ENCODE data around the gene PHC2.

Gene PHC2

DNA sequence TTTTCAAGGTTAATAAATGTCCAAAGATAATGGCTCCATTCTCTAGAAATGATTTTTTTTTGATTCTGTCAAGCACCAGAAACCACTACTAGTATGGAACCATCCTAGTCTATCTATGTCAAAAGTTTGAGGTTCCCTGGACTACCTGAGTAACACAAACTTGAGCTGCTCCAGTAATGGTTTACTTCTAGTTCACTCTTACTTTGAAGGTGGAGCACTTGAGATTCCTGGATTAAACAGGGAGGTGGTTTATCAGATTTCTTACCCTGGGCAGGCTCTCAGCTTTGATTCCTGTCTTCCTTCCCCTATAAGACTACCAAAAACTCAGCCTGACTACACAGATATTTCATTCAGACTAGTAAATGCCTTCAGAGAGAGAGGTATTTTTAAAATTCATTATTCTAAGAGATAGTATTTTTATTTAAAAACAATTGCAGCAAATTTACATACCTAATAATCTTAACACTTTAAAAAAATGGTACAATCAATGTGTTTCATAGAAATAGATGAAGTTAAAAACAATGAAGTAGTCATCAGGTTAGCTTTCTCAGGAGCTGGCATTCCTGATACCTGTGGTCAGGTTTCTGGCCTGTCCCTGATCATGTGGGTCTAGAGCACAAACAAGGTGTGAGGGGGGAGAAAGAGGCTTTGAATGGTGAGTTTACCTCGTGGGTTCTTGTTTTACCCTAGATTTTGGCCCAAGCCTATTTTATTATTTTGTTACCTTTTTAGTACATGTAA lies 23.4 kb downstream of the PHC2 start:
- FAIRE-seq (no peak), DNase-seq (ENCODE audit: insufficient read length, low spot score) (no peak)
- no peak for TF ChIP-seq CTCF (IDR thresholded peaks at IDR 0.05; ENCODE audit: insufficient read depth, missing control alignments)

- no peak for TF ChIP-seq CTCF (IDR thresholded peaks at IDR 0.05; ENCODE audit: insufficient read depth, missing control alignments)
- DNase-seq (ENCODE audit: insufficient read length, low spot score), result no peak
- FAIRE-seq, result no peak
These were observed 28.7 kb downstream of the PHC2 start for GRCh38 chr1:33402206-33402605.

DNA sequence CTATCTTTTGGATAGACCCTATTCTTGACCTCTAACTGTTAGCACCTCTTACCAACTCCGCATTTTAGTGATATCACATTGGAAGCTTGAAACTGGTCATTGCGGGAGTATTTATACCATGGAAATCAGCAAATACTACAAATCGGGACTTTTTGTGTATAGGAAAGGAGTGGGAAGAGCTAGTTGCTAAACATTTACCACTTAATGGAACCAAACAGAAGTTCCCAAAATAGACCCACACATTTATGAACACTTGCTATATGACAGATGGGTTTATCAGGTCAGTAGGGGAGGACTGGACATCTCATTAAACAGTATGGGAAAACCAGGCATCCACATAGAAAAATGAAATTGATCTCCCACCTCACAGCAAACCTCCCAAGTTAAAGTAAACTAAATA lies 29.4 kb downstream of the PHC2 start:
- TF ChIP-seq CTCF (IDR thresholded peaks at IDR 0.05; ENCODE audit: insufficient read depth, missing control alignments), result no peak
- DNase-seq (ENCODE audit: insufficient read length, low spot score), result no peak
- no peak for FAIRE-seq

- no peak for FAIRE-seq
- TF ChIP-seq CTCF (IDR thresholded peaks at IDR 0.05; ENCODE audit: insufficient read depth, missing control alignments), result no peak
- no peak for DNase-seq (ENCODE audit: insufficient read length, low spot score)
These were observed 30.6 kb downstream of the PHC2 start for GRCh38 chr1:33400153-33400911.

DNA sequence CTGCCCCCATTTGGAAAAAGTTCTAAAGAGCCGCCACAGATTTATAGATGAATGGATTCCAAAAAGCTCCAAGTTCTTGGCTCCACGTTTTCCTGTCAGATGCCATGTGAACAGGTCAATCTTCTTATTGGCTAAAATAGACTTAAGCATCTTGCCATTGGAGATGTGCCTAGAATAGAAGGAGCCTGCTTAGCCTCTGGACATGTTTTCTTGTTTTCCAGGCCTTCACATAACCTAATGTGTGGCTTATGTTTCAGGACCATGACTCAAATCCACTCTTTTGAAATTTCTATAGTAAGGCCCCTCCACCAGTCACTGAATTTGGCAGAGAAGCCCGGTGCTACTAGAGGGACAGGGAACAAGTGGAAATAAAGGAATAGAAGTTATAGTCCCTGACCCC lies 31.5 kb downstream of the PHC2 start:
- FAIRE-seq (no peak), DNase-seq (ENCODE audit: insufficient read length, low spot score) (no peak)
- no peak for TF ChIP-seq CTCF (IDR thresholded peaks at IDR 0.05; ENCODE audit: insufficient read depth, missing control alignments)

DNA sequence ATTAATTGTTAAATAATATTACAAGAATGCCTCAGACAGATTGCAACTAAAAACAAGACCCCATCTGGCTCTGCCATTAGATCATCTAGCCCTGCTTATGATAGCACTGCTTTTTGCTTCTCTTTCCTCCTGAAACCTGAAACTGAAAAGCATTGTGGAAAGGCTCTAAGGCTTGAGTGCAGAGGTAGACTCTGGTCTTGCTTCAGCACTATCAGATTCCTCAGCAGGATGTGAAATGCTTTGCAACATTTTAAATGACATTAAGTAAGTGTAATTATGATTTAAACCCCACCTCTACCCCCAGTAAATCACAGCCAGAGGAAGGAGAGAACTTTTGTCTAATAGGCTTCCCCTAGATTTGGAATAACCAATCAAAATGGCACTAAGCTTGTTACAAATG lies 32.9 kb downstream of the PHC2 start:
- no peak for TF ChIP-seq CTCF (IDR thresholded peaks at IDR 0.05; ENCODE audit: insufficient read depth, missing control alignments)
- FAIRE-seq (no peak), DNase-seq (ENCODE audit: insufficient read length, low spot score) (no peak)

- TF ChIP-seq CTCF (IDR thresholded peaks at IDR 0.05; ENCODE audit: insufficient read depth, missing control alignments), result no peak
- FAIRE-seq (no peak), DNase-seq (ENCODE audit: insufficient read length, low spot score) (no peak)
These were observed 33.8 kb downstream of the PHC2 start for GRCh38 chr1:33397125-33397506.

Measured in D721Med (cell line).